ENCODE data around the gene ZNF132. TPM values are rescaled to one million over a fixed set of nuclear protein-coding genes. Genes with fewer than 3 reads are reported as not detected.
"Not testable (repeated sequence)": the region's sequence is repeated elsewhere in the genome, so short reads cannot be mapped to it uniquely, and the experiment has no call there.

Gene ZNF132
- total RNA-seq, 1 donor = 10.1 TPM

- peak; percentile 86 for DNase-seq (ENCODE audit: insufficient read length, low spot score, missing footprints)
- peaks cover 39% of the 10 kb centered on the region for H3K79me2 ChIP-seq (ENCODE audit: insufficient read depth, low read length)
Measured at GRCh38 chr19:58407658-58408151, 32.2 kb downstream of the ZNF132 start.

DNA sequence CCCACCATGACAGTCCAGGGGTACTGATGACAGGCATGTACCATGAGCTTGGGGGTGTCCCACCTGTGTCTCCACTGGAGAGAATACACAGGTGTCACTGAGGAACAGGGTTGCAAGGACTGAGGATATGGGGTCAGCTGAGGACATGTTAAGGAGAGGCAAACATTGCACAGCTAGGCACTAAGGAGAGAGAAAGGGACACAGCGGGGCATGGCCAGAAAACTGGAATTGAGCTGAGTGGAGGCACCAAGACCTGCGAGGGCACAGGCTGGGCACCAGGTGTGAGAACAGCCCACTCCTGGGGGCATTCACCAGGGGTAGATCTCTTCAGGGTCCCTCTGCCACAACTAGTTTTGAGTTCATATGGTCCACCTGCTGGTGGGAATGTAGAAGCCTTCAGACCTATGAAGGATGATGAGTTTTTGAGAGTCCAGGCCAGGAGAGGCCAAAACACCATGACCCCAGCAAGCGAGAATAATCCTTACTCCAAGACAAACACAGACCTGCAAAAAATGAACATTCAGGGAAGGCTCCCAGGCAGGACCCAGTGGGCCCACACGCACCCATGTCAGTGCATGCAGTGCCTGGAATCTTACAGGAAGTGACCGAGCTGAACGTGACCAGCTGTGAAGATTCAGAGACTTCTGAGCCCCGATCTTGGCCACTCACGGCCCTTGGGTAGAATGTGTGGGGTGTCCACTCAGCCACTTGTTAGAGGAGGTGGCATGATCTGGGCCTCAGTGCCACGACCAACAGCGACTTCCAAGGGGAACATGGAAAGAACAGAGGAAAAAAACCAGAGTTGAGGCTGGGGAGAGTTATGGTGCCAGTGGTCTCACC is 32.9 kb downstream of the ZNF132 start:
- H3K27ac ChIP-seq (ENCODE audit: low read depth, low read length) = peak overlapping the region; percentile 88
- no peaks in the 10 kb centered on the region for H3K36me3 ChIP-seq (ENCODE audit: insufficient read depth, low read length)
- H2AFZ ChIP-seq (ENCODE audit: low read length) = no peak overlapping the region
- H3K4me2 ChIP-seq (ENCODE audit: insufficient read depth, low read length) = peak overlapping the region; percentile 92
- peaks cover 9% of the 10 kb centered on the region for H4K20me1 ChIP-seq (ENCODE audit: insufficient read depth, low read length)
- H3K4me3 ChIP-seq (ENCODE audit: insufficient read depth, low read length) = peak overlapping the region; percentile 96
- peak; percentile 86 for DNase-seq (ENCODE audit: insufficient read length, low spot score, missing footprints)
- H3K9me3 ChIP-seq (ENCODE audit: low read depth, low read length) = no peaks in the 10 kb centered on the region
- peak; percentile 53 for TF ChIP-seq CTCF (IDR thresholded peaks at IDR 0.05; ENCODE audit: extremely low read depth, low read depth, low read length)
- peaks cover 19% of the 10 kb centered on the region for H3K4me1 ChIP-seq (ENCODE audit: insufficient read depth, low read length)
- no peaks in the 10 kb centered on the region for H3K27me3 ChIP-seq (ENCODE audit: insufficient read depth, low read length)
- peaks cover 39% of the 10 kb centered on the region for H3K79me2 ChIP-seq (ENCODE audit: insufficient read depth, low read length)

More at GRCh38 chr19:58407658-58408151, 32.2 kb downstream of the ZNF132 start:
- Histone ChIP-seq H3K36me3 (ENCODE audit: insufficient read depth, low read length) (no peaks in the 10 kb centered on the region), H4K20me1 (ENCODE audit: insufficient read depth, low read length) (peaks cover 9% of the 10 kb centered on the region), H3K4me3 (ENCODE audit: insufficient read depth, low read length) (peak overlapping the region; percentile 96), H3K4me1 (ENCODE audit: insufficient read depth, low read length) (peaks cover 17% of the 10 kb centered on the region), H3K9me3 (ENCODE audit: low read depth, low read length) (no peaks in the 10 kb centered on the region), H3K4me2 (ENCODE audit: insufficient read depth, low read length) (peak overlapping the region; percentile 92), H2AFZ (ENCODE audit: low read length) (peak overlapping the region; percentile 94), H3K27ac (ENCODE audit: low read depth, low read length) (peak overlapping the region; percentile 88), H3K27me3 (ENCODE audit: insufficient read depth, low read length) (no peaks in the 10 kb centered on the region)
- TF ChIP-seq CTCF (IDR thresholded peaks at IDR 0.05; ENCODE audit: extremely low read depth, low read depth, low read length) = no peak

- H4K20me1 ChIP-seq (ENCODE audit: insufficient read depth, low read length); H3K9me3 ChIP-seq (ENCODE audit: low read depth, low read length); H3K27ac ChIP-seq (ENCODE audit: low read depth, low read length); H3K36me3 ChIP-seq (ENCODE audit: insufficient read depth, low read length); DNase-seq (ENCODE audit: insufficient read length, low spot score, missing footprints); H3K27me3 ChIP-seq (ENCODE audit: insufficient read depth, low read length); H3K4me3 ChIP-seq (ENCODE audit: insufficient read depth, low read length); H2AFZ ChIP-seq (ENCODE audit: low read length); H3K4me2 ChIP-seq (ENCODE audit: insufficient read depth, low read length): not testable (repeated sequence)
- Histone ChIP-seq H3K4me1 (ENCODE audit: insufficient read depth, low read length) (peaks cover 21% of the 10 kb centered on the region), H3K79me2 (ENCODE audit: insufficient read depth, low read length) (peaks cover 23% of the 10 kb centered on the region)
Measured at GRCh38 chr19:58403920-58404478, 36.0 kb downstream of the ZNF132 start.

DNA sequence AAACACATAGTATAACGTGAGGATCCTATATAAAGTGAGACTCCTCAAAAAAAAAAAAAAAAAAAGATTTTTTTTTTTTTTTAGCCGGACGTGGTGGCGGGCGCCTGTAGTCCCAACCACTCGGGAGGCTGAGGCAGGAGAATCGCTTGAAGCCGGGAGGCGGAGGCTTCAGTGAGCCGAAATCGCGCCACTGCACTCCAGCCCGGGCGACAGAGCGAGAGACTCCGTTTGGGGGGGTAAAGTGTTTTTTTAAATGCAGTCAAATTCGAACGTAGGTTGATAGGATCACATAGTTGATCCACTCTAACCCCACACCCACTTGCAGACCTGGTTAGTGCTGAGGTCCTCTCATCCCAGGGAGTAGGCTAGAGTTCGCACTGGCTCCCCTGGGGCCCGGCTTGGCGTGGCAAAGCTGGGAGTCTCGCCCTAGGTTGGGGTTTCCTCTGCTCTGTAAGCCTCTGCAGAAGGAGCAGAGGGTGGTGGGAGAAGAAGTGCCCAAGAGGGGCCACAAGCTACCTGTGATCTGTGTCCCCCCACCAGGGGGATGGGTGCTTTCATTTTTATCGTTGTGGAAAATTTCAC is 38.0 kb downstream of the ZNF132 start:
- no peak overlapping the region for H3K27ac ChIP-seq (ENCODE audit: low read depth, low read length)
- peaks cover 12% of the 10 kb centered on the region for H3K4me1 ChIP-seq (ENCODE audit: insufficient read depth, low read length)
- no peaks in the 10 kb centered on the region for H3K9me3 ChIP-seq (ENCODE audit: low read depth, low read length)
- no peaks in the 10 kb centered on the region for H3K36me3 ChIP-seq (ENCODE audit: insufficient read depth, low read length)
- H3K79me2 ChIP-seq (ENCODE audit: insufficient read depth, low read length) = peaks cover 4% of the 10 kb centered on the region
- peak; percentile 84 for DNase-seq (ENCODE audit: insufficient read length, low spot score, missing footprints)
- H3K27me3 ChIP-seq (ENCODE audit: insufficient read depth, low read length) = peaks cover 4% of the 10 kb centered on the region
- H2AFZ ChIP-seq (ENCODE audit: low read length) = peak overlapping the region; percentile 20
- H3K4me2 ChIP-seq (ENCODE audit: insufficient read depth, low read length) = peak overlapping the region; percentile 78
- peaks cover 2% of the 10 kb centered on the region for H4K20me1 ChIP-seq (ENCODE audit: insufficient read depth, low read length)
- TF ChIP-seq CTCF (IDR thresholded peaks at IDR 0.05; ENCODE audit: extremely low read depth, low read depth, low read length) = no peak
- H3K4me3 ChIP-seq (ENCODE audit: insufficient read depth, low read length) = peak overlapping the region; percentile 76

Measured in osteoblast (primary cell).